Endothelial cell of umbilical vein (primary cell): ENCODE results near the gene DCPS. TPM values are rescaled to one million over a fixed set of nuclear protein-coding genes. Genes with fewer than 3 reads are reported as not detected.

Source experiments
- BruUV-seq: library from RNA; stranded (reverse); fragments of 400-500 nt; replicated peaks from 2 replicates; lab custom pipeline; 2021; lab: Mats Ljungman, UMichigan
- CTCF ChIA-PET: fragments of 300-600, 350-600 bp; sonication (Branson Sonifier 250); formaldehyde crosslinking; loops from one replicate; lab custom pipeline; 2021; ENCODE audit warnings: antibody characterized with exemption, inconsistent platforms; lab: Charles Lee
- POLR2A ChIA-PET: fragments of 300-600, 350-600 bp; sonication (Branson Sonifier 250); formaldehyde crosslinking; loops from one replicate; lab custom pipeline; 2021; ENCODE audit warnings: antibody characterized with exemption, inconsistent platforms; lab: Charles Lee
- DNase-seq: peaks from one replicate; pipeline ENCODE4 v3.0.0-alpha.2; 2011; ENCODE audit warnings: low read depth, low spot score
- FAIRE-seq: peaks from 2 replicates; lab custom pipeline; 2011; peaks lifted over from hg19 to GRCh38; lab: Jason Lieb, UNC
- H2AFZ ChIP-seq: 2 replicates; pipeline ENCODE4 v1.6.0; 2012; ENCODE audit warnings: low read depth, low read length, control low read depth, inconsistent platforms
- H3K27ac ChIP-seq: 2 replicates; pipeline ENCODE4 v1.5.1; 2011; ENCODE audit warnings: low read depth, mild to moderate bottlenecking, control low read depth, low read length, moderate library complexity; ENCODE audit not compliant: insufficient read depth
- H3K27me3 ChIP-seq, 2 experiments: 2 replicates each; pipeline versions ENCODE4 v1.6.0 to v1.6.1; 2011; ENCODE audit warnings: low read length in 2 of 2, mixed read lengths in 1 of 2; ENCODE audit not compliant: control insufficient read depth in 2 of 2, insufficient read depth in 2 of 2
- H3K36me3 ChIP-seq, 2 experiments: 2 replicates in 1 of 2; 3 replicates in 1 of 2; pipeline ENCODE4 v1.5.1; 2011; ENCODE audit warnings: low read length in 2 of 2, mild to moderate bottlenecking in 1 of 2, moderate library complexity in 1 of 2; ENCODE audit not compliant: control insufficient read depth in 2 of 2, insufficient read depth in 2 of 2; ENCODE audit errors: extremely low read depth in 1 of 2
- H3K4me1 ChIP-seq: 3 replicates; pipeline ENCODE4 v1.5.1; 2011; ENCODE audit warnings: mild to moderate bottlenecking, low read length; ENCODE audit not compliant: control insufficient read depth, insufficient read depth; ENCODE audit errors: extremely low read depth
- H3K4me2 ChIP-seq: 2 replicates; pipeline ENCODE4 v1.6.1; 2011; ENCODE audit warnings: low read length, control low read depth, mixed read lengths; ENCODE audit not compliant: insufficient read depth
- H3K4me3 ChIP-seq, 3 experiments: fragments of 200-600 bp in 1 of 3; sonication (generic), shearing (Covaris generic) in 1 of 3; replicated peaks in 1 of 3; 2 replicates each; pipeline ENCODE4 v1.5.1; 2011 to 2016; ENCODE audit warnings: control low read depth in 3 of 3, low read length in 3 of 3, mild to moderate bottlenecking in 2 of 3, inconsistent platforms in 1 of 3, low read depth in 1 of 3, moderate library complexity in 1 of 3; ENCODE audit not compliant: insufficient read depth in 1 of 3
- H3K79me2 ChIP-seq: 2 replicates; pipeline ENCODE4 v1.6.0; 2012; ENCODE audit warnings: low read length, inconsistent platforms; ENCODE audit not compliant: control insufficient read depth, insufficient read depth
- H3K9ac ChIP-seq: replicated peaks from 2 replicates; pipeline ENCODE3; 2011; ENCODE audit warnings: low read length, control low read depth; ENCODE audit not compliant: insufficient read depth; ENCODE audit errors: extremely low read depth
- H3K9me1 ChIP-seq: replicated peaks from 3 replicates; pipeline ENCODE4 v1.6.0; 2011; ENCODE audit warnings: mild to moderate bottlenecking, low read length; ENCODE audit not compliant: control insufficient read depth, insufficient read depth; ENCODE audit errors: extremely low read depth
- H3K9me3 ChIP-seq: replicated peaks from 2 replicates; pipeline ENCODE4 v1.5.1; 2012; ENCODE audit warnings: low read length, inconsistent platforms; ENCODE audit not compliant: control insufficient read depth, insufficient read depth
- H4K20me1 ChIP-seq: replicated peaks from 2 replicates; pipeline ENCODE3; 2011; ENCODE audit warnings: mild to moderate bottlenecking, low read length; ENCODE audit not compliant: control insufficient read depth, insufficient read depth; ENCODE audit errors: extremely low read depth
- CTCF ChIP-seq, 2 donors: IDR thresholded peaks; 1 replicate in 1 of 2; 2 replicates in 1 of 2; pipeline ENCODE4 v1.5.1; 2011; ENCODE audit warnings: low read length in 2 of 2, mild to moderate bottlenecking in 2 of 2, moderate library complexity in 2 of 2, control low read depth in 1 of 2, inconsistent platforms in 1 of 2, low read depth in 1 of 2; ENCODE audit not compliant: insufficient read depth in 1 of 2; ENCODE audit errors: extremely low read depth in 1 of 2
- EZH2 ChIP-seq: IDR thresholded peaks from 2 replicates; pipeline ENCODE4 v1.6.1; 2012; ENCODE audit warnings: borderline replicate concordance, low read depth, mild to moderate bottlenecking, moderate library complexity, low read length, inconsistent platforms; ENCODE audit not compliant: severe bottlenecking
- FOS ChIP-seq: IDR thresholded peaks from 2 replicates; pipeline ENCODE4 v1.6.1; 2011; ENCODE audit warnings: mild to moderate bottlenecking, low read length, moderate library complexity, borderline replicate concordance; ENCODE audit not compliant: insufficient read depth
- GATA2 ChIP-seq: IDR thresholded peaks from 2 replicates; pipeline ENCODE4 v1.7.0; 2011; ENCODE audit warnings: low read depth, mild to moderate bottlenecking, moderate library complexity, mixed read lengths, low read length; ENCODE audit not compliant: insufficient read length, insufficient read depth
- JUN ChIP-seq: IDR thresholded peaks from 2 replicates; pipeline ENCODE4 v1.6.1; 2011; ENCODE audit warnings: borderline replicate concordance, low read depth; ENCODE audit not compliant: insufficient read length, insufficient read depth
- MAX ChIP-seq: IDR thresholded peaks from 2 replicates; pipeline ENCODE4 v1.6.1; 2011; ENCODE audit not compliant: insufficient read depth, insufficient read length
- MYC ChIP-seq: IDR thresholded peaks from one replicate; pipeline ENCODE4 v1.6.1; 2011; ENCODE audit warnings: mild to moderate bottlenecking, low read depth, low read length
- POLR2A ChIP-seq: IDR thresholded peaks from 2 replicates; pipeline ENCODE4 v1.6.1; 2012; ENCODE audit warnings: low read depth, mild to moderate bottlenecking, control low read depth, low read length
- POLR2AphosphoS5 ChIP-seq: IDR thresholded peaks from 2 replicates; pipeline ENCODE4 v1.6.1; 2012; ENCODE audit warnings: low read depth, mild to moderate bottlenecking, control low read depth, low read length, moderate library complexity; ENCODE audit not compliant: insufficient read depth
- dilution Hi-C: fragments of 300-500 bp; cut with MboI; formaldehyde crosslinking; loops from one replicate; pipeline ENCODE4 v1.15.0; 2019; ENCODE audit warnings: low sequenced_read_pairs; ENCODE audit not compliant: extremely low pct_ligation_motif_present
- intact Hi-C: fragments of 100-400 bp; cut with micrococcal nuclease; formaldehyde crosslinking; loops from one replicate; pipeline ENCODE4 v1.10.0; 2022
- polyA plus RNA-seq, 4 experiments: library from polyadenylated mRNA; depleted of rRNA in 3 of 4; stranded (reverse) in 3 of 4; unstranded in 1 of 4; fragments of >200 nt; gene quantifications; 2 replicates each; pipeline versions ENCODE4 v1.2.1 to v1.2.3, GENCODE V29; 2011 to 2012; ENCODE audit warnings: missing spikeins in 1 of 4
- total RNA-seq: library from RNA; stranded (reverse); gene quantifications from 2 replicates; pipeline ENCODE4 v1.2.3, GENCODE V29; 2021

DCPS gene
- total and polyA plus RNA-seq, 2 donors (not counting 3 experiments of a cell fraction or from before 2014, with no cell fraction given) = 19.6 to 36.0 TPM

GRCh38 chr11:126348806-126349582, 45.1 kb downstream of the DCPS start:
- peaks cover 0 to 2% of the 10 kb centered on the region in 2 experiments for H3K36me3 ChIP-seq
- FAIRE-seq = peak; percentile 99
- H3K4me1 ChIP-seq = peaks cover 45% of the 10 kb centered on the region
- peak overlapping the region; percentile 82 for H3K27ac ChIP-seq
- no peaks in the 10 kb centered on the region for H4K20me1 ChIP-seq
- H3K9me3 ChIP-seq = no peaks in the 10 kb centered on the region
- intact Hi-C loops (loop anchor here (5.0 kb wide), 2 partner anchors 68 to 137 kb away; partner anchors contain the start of genes FAM118B and RPUSD4), dilution Hi-C loops (no loop called here)
- TF ChIP-seq POLR2AphosphoS5 = no peak
- TF ChIP-seq MYC = no peak
- no peak for TF ChIP-seq GATA2
- TF ChIP-seq JUN = peak; percentile 88
- TF ChIP-seq POLR2A = no peak
- TF ChIP-seq EZH2 = no peak
- peak; percentile 86 for TF ChIP-seq FOS
- no peak for TF ChIP-seq CTCF (IDR thresholded peaks at IDR 0.05; ENCODE audit: extremely low read depth in 1 of 2, insufficient read depth in 1 of 2, low read depth in 1 of 2, low read length in 2 of 2)
- peak; percentile 46 for TF ChIP-seq MAX
- no TSS peak for BruUV-seq
- peaks cover 43% of the 10 kb centered on the region for H3K79me2 ChIP-seq
- no peak overlapping the region for H2AFZ ChIP-seq
- peak; percentile 82 for DNase-seq
- H3K9me1 ChIP-seq = no peaks in the 10 kb centered on the region
- no peaks in the 10 kb centered on the region for H3K27me3 ChIP-seq
- H3K4me3 ChIP-seq = no peak overlapping the region
- peak overlapping the region; percentile 11 for H3K9ac ChIP-seq
- H3K4me2 ChIP-seq = peak overlapping the region; percentile 31
- CTCF ChIA-PET = interaction anchor here (1.0 to 1.8 kb wide), 3 partner anchors 17 to 132 kb away, joined by 4 to 9 read pairs (median 4); no protein-coding TSS in a partner anchor
- POLR2A ChIA-PET = interaction anchor here (1.3 kb wide), 1 partner anchor 9 kb away, joined by 4 read pairs; no protein-coding TSS in a partner anchor
